PFSK-1 (cell line): ENCODE data around the gene SLC2A6.

Source experiments
- FOXP2 ChIP-seq: optimal IDR thresholded peaks from 2 replicates; pipeline ENCODE3; 2011; ENCODE audit warnings: borderline replicate concordance, control low read depth, inconsistent platforms; ENCODE audit not compliant: insufficient read depth; ENCODE audit errors: extremely low read length, extremely low read depth
- POLR2AphosphoS5 ChIP-seq: IDR thresholded peaks from 2 replicates; pipeline ENCODE4 v1.6.1; 2012; ENCODE audit warnings: low read depth, mild to moderate bottlenecking, control low read depth, low read length, moderate library complexity
- SIN3A ChIP-seq: IDR thresholded peaks from 2 replicates; pipeline ENCODE4 v1.6.1; 2012; ENCODE audit warnings: mild to moderate bottlenecking, low read length, moderate library complexity, borderline replicate concordance; ENCODE audit not compliant: insufficient read depth
- TAF1 ChIP-seq: IDR thresholded peaks from 2 replicates; pipeline ENCODE4 v1.6.1; 2012; ENCODE audit warnings: low read length, control low read depth, borderline replicate concordance; ENCODE audit not compliant: insufficient read depth
- TF ChIP-seq, protein P1 (sequence below), 2 experiments: IDR thresholded peaks; 2 replicates each; pipeline versions ENCODE4 v1.6.1 to v1.8.0; 2011 to 2012; ENCODE audit warnings: low read depth in 2 of 2, low read length in 2 of 2, control low read depth in 1 of 2, inconsistent platforms in 1 of 2, mild to moderate bottlenecking in 1 of 2, moderate library complexity in 1 of 2; ENCODE audit not compliant: insufficient read depth in 1 of 2

SLC2A6 gene

GRCh38 chr9:133509179-133510083, 30.5 kb upstream of the SLC2A6 start:
- TF ChIP-seq POLR2AphosphoS5 (no peak), FOXP2 (no peak), TAF1 (no peak), SIN3A (no peak)
- TF ChIP-seq, protein P1, sequence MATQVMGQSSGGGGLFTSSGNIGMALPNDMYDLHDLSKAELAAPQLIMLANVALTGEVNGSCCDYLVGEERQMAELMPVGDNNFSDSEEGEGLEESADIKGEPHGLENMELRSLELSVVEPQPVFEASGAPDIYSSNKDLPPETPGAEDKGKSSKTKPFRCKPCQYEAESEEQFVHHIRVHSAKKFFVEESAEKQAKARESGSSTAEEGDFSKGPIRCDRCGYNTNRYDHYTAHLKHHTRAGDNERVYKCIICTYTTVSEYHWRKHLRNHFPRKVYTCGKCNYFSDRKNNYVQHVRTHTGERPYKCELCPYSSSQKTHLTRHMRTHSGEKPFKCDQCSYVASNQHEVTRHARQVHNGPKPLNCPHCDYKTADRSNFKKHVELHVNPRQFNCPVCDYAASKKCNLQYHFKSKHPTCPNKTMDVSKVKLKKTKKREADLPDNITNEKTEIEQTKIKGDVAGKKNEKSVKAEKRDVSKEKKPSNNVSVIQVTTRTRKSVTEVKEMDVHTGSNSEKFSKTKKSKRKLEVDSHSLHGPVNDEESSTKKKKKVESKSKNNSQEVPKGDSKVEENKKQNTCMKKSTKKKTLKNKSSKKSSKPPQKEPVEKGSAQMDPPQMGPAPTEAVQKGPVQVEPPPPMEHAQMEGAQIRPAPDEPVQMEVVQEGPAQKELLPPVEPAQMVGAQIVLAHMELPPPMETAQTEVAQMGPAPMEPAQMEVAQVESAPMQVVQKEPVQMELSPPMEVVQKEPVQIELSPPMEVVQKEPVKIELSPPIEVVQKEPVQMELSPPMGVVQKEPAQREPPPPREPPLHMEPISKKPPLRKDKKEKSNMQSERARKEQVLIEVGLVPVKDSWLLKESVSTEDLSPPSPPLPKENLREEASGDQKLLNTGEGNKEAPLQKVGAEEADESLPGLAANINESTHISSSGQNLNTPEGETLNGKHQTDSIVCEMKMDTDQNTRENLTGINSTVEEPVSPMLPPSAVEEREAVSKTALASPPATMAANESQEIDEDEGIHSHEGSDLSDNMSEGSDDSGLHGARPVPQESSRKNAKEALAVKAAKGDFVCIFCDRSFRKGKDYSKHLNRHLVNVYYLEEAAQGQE (IDR thresholded peaks at IDR 0.05; ENCODE audit: insufficient read depth in 1 of 2, low read depth in 2 of 2, low read length in 2 of 2): no peak

DNA sequence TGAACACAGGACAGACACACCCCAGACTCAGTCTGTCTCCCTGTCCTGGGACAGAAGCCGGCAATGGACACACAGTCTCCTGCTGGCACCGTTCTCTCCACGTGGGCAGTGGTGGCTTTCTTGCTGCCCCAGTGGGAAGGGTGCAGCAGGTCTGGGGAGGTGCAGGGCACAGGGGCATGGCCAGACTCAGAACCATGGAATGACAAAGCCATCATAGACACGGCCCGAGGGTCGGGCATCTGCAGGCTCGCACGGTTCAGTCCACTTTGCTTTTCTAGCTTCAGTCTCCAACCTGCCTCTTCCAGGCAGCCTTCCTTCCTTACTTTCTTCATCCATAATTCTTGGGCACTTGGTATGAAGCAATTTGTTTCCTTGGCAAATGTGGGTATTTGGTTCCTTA, 29.1 kb upstream of the SLC2A6 start:
- TF ChIP-seq FOXP2: no peak
- TF ChIP-seq TAF1: no peak
- TF ChIP-seq POLR2AphosphoS5: no peak
- no peak for TF ChIP-seq SIN3A
- TF ChIP-seq, protein P1 (IDR thresholded peaks at IDR 0.05; ENCODE audit: insufficient read depth in 1 of 2, low read depth in 2 of 2, low read length in 2 of 2): no peak

DNA sequence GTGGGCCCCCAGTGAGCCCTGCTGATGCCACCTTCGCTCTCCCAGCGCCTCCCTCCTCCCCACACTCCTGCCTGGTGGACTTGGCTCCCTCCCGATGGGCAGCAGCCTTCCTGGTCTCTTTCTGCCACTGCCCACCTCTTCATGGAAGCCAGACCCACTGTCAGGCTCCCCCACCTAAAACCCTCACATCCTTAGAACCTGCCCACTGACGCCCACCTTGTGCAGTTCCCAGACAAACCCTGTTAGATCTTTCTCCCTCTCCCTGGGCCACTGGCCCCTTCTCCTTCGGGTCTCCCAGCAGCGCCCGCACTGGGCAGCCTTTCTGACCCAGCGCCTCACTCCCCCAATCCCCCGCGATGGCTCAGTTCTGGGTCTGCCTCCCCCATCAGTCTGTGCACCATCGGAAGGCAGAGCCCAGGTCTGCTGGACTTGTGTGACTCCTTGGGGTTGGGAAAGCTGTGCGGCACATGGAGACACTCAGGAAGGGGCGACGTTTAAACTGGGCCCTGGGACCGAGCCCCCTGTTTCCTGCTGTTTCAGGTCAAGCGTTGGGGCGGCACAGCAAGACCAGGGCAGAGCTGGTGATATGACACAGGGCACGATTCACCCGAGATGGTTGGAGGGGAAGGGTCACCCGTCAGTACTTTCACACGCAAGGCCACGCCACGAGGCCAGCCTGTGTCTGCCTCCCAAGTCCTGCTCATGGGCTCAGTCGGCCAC, 28.5 kb upstream of the SLC2A6 start:
- no peak for TF ChIP-seq TAF1
- no peak for TF ChIP-seq FOXP2
- TF ChIP-seq, protein P1 (IDR thresholded peaks at IDR 0.05; ENCODE audit: insufficient read depth in 1 of 2, low read depth in 2 of 2, low read length in 2 of 2): no peak
- TF ChIP-seq SIN3A: no peak
- no peak for TF ChIP-seq POLR2AphosphoS5

DNA sequence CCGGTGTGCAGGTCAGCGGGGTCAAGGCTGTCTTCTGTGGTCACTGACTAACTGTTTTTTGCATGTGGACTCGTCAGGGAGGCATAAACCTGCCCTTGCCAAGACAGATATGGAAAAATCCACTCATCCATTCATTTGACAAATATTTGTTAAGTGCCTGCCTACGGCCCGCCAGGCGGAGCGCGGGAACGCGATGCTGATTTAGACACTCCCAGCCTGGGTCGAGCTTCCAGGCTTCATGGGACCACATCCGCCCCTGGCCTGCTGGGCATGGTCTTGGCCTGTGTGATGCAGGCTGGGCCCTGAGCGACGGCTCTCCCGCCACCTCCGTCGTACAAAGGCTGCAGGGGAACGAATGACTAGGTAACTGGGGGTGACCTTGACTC, 27.7 kb upstream of the SLC2A6 start:
- no peak for TF ChIP-seq TAF1
- no peak for TF ChIP-seq SIN3A
- TF ChIP-seq, protein P1 (IDR thresholded peaks at IDR 0.05; ENCODE audit: insufficient read depth in 1 of 2, low read depth in 2 of 2, low read length in 2 of 2): no peak
- TF ChIP-seq POLR2AphosphoS5: no peak
- no peak for TF ChIP-seq FOXP2
